Neural cell (in vitro differentiated cells): ENCODE results near the gene RSKR.

Experiments used
- EP300 ChIP-seq: fragments of 450-650 bp; conservative IDR thresholded peaks from 2 replicates; pipeline ENCODE4 v1.6.1; 2014; ENCODE audit warnings: antibody characterized with exemption, mild to moderate bottlenecking, moderate library complexity; ENCODE audit not compliant: poor library complexity, severe bottlenecking
- EZH2 ChIP-seq: fragments of 200-600, 300-800 bp; shearing (Covaris generic), sonication (generic); IDR thresholded peaks from 2 replicates; pipeline ENCODE4 v1.6.1; 2014; ENCODE audit warnings: antibody characterized with exemption, low read length, borderline replicate concordance, mild to moderate bottlenecking; ENCODE audit not compliant: insufficient read depth, poor library complexity, severe bottlenecking
- POLR2AphosphoS5 ChIP-seq: IDR thresholded peaks from 2 replicates; pipeline ENCODE4 v1.6.1; 2012
- TF ChIP-seq, protein P1 (sequence below): fragments of 450-650 bp; IDR thresholded peaks from 2 replicates; pipeline ENCODE4 v1.5.1; 2014; ENCODE audit warnings: antibody characterized with exemption, mild to moderate bottlenecking, moderate library complexity; ENCODE audit not compliant: poor library complexity, severe bottlenecking

DNA sequence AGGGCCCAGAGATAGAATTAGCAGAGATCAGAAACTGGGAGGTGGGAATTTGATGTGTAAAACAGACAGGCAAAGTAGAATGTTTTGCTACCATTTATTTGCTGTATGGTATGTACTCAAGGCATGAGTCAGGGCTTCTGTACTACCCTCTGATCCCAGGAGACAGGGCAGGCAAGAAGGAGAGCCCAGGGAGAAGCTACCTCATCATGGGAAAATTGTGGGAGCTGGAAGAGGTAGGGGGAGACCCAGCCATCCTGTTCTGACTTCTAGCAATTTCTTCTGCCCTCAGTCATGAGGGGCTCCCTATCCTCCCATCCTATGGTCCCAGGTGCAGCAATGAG, 41.0 kb downstream of the RSKR start:
- TF ChIP-seq, protein P1, sequence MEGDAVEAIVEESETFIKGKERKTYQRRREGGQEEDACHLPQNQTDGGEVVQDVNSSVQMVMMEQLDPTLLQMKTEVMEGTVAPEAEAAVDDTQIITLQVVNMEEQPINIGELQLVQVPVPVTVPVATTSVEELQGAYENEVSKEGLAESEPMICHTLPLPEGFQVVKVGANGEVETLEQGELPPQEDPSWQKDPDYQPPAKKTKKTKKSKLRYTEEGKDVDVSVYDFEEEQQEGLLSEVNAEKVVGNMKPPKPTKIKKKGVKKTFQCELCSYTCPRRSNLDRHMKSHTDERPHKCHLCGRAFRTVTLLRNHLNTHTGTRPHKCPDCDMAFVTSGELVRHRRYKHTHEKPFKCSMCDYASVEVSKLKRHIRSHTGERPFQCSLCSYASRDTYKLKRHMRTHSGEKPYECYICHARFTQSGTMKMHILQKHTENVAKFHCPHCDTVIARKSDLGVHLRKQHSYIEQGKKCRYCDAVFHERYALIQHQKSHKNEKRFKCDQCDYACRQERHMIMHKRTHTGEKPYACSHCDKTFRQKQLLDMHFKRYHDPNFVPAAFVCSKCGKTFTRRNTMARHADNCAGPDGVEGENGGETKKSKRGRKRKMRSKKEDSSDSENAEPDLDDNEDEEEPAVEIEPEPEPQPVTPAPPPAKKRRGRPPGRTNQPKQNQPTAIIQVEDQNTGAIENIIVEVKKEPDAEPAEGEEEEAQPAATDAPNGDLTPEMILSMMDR: no peak
- TF ChIP-seq POLR2AphosphoS5 (no peak), EZH2 (no peak), EP300 (no peak)
